Natural killer cell (primary cell): Measurements from ENCODE around the gene ATL2. TPM values are rescaled to one million over a fixed set of nuclear protein-coding genes. Genes with fewer than 3 reads are reported as not detected.

Experiments used
- ATAC-seq, 3 donors: fragments of 150-1000 bp in 2 of 3; fragments of 200-7000 bp in 1 of 3; cut with Tn5 transposase; 1 replicate in 1 of 3; 2 replicates in 2 of 3; pipeline ENCODE4 v1.10.0; 2021; ENCODE audit warnings: mild to moderate bottlenecking in 2 of 3, moderate library complexity in 2 of 3
- DNase-seq, 2 donors: peaks; one replicate each; pipeline versions ENCODE4 v3.0.0 to v3.0.0-alpha.2; 2013 to 2021; ENCODE audit warnings: mixed read lengths in 1 of 2
- H3K27ac ChIP-seq: one replicate; pipeline ENCODE4 v1.5.1; 2013; ENCODE audit warnings: mild to moderate bottlenecking, low read length
- H3K27me3 ChIP-seq: one replicate; pipeline ENCODE4 v1.6.1; 2013; ENCODE audit warnings: low read length; ENCODE audit not compliant: control insufficient read depth, insufficient read depth
- H3K36me3 ChIP-seq: one replicate; pipeline ENCODE4 v1.6.1; 2013; ENCODE audit warnings: low read length; ENCODE audit not compliant: control insufficient read depth, insufficient read depth
- H3K4me1 ChIP-seq: one replicate; pipeline ENCODE4 v1.6.1; 2013; ENCODE audit warnings: low read length; ENCODE audit not compliant: control insufficient read depth, insufficient read depth
- H3K4me3 ChIP-seq: one replicate; pipeline ENCODE4 v1.5.1; 2013; ENCODE audit warnings: low read length
- H3K9me3 ChIP-seq: one replicate; pipeline ENCODE4 v1.6.1; 2013; ENCODE audit warnings: low read length; ENCODE audit not compliant: control insufficient read depth, insufficient read depth
- H3K27ac Mint-ChIP-seq, 2 donors: one replicate each; pipeline ENCODE4 v1.8.0; 2022; ENCODE audit warnings: mild to moderate bottlenecking in 2 of 2, mixed read lengths in 2 of 2, moderate library complexity in 1 of 2
- H3K27me3 Mint-ChIP-seq, 2 donors: one replicate each; pipeline ENCODE4 v1.8.0; 2022; ENCODE audit warnings: low read depth in 2 of 2, mixed read lengths in 2 of 2
- H3K36me3 Mint-ChIP-seq: one replicate; pipeline ENCODE4 v1.8.0; 2022; ENCODE audit warnings: mixed read lengths
- H3K4me1 Mint-ChIP-seq, 2 donors: one replicate each; pipeline ENCODE4 v1.8.0; 2022; ENCODE audit warnings: mixed read lengths in 2 of 2
- H3K4me3 Mint-ChIP-seq: one replicate; pipeline ENCODE4 v1.8.0; 2022; ENCODE audit warnings: mild to moderate bottlenecking, moderate library complexity, mixed read lengths
- H3K9me3 Mint-ChIP-seq, 2 donors: one replicate each; pipeline ENCODE4 v1.8.0; 2022; ENCODE audit warnings: mixed read lengths in 2 of 2
- CTCF ChIP-seq: fragments of 200-600 bp; IDR thresholded peaks from one replicate; pipeline ENCODE4 v1.8.0; 2022; ENCODE audit warnings: antibody characterized with exemption
- WGBS: methylation state at CpG from one replicate; pipeline ENCODE4 v1.1.7; 2013; ENCODE audit warnings: missing lambda C conversion rate; ENCODE audit not compliant: insufficient coverage; 5-methylcytosine and 5-hydroxymethylcytosine counted together
- intact Hi-C: fragments of 100-400 bp; cut with micrococcal nuclease; formaldehyde crosslinking; loops from one replicate; pipeline ENCODE4 v1.14.2; 2022
- total RNA-seq, 4 donors: library from RNA; stranded (reverse); fragments of 120-200 nt in 1 of 4; gene quantifications; one replicate each; pipeline versions ENCODE4 v1.2.3 to v1.2.4, GENCODE V29; 2013 to 2022

ATL2 gene
- total RNA-seq, 3 donors from 2014 or later (not counting 1 experiment from before 2014, with no cell fraction given), result 48.3 to 51.8 (median 51.5) TPM

GRCh38 chr2:38394041-38394440 is 17.0 kb upstream of the ATL2 start:
- no peak overlapping the region for H3K27ac Mint-ChIP-seq

DNA sequence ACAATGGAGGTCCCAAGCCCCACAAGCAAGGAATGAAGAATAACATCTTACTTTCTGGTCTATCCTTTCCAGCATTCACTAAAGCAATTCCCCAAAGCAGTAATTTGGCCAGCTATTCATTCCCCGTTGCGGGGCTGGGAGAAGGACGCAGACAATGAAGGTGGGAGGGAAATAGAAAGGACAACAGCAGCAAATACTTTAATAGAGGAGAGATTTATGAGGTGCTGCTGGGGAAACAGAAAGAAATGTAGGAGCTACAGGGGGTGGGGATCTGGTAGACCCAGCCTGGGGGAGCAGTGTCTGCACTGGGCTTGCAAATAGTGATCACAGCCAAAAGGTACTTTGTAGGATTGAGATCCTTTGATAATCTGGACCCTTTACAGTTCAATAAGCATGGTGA is 13.9 kb upstream of the ATL2 start:
- H3K4me1 ChIP-seq, result peaks cover 11% of the 10 kb centered on the region
- H3K36me3 ChIP-seq, result no peaks in the 10 kb centered on the region
- Mint-ChIP-seq H3K27ac (no peak overlapping the region), H3K36me3 (no peaks in the 10 kb centered on the region), H3K27me3 (peaks cover 15 to 31% of the 10 kb centered on the region in 2 donors), H3K4me3 (no peak overlapping the region), H3K9me3 (no peaks in the 10 kb centered on the region), H3K4me1 (peaks cover 10 to 11% of the 10 kb centered on the region in 2 donors)
- DNase-seq (no peak), ATAC-seq (no peak)
- intact Hi-C loops, result no loop called here
- no peak for TF ChIP-seq CTCF
- WGBS, result 95% methylated on average over 3 of the region's 3 CpGs
- no peak overlapping the region for H3K4me3 ChIP-seq
- no peak overlapping the region for H3K27ac ChIP-seq
- H3K9me3 ChIP-seq, result no peaks in the 10 kb centered on the region
- H3K27me3 ChIP-seq, result no peaks in the 10 kb centered on the region

More at GRCh38 chr2:38394041-38394440, 17.0 kb upstream of the ATL2 start:
- TF ChIP-seq CTCF, result no peak
- Mint-ChIP-seq H3K36me3 (no peaks in the 10 kb centered on the region), H3K9me3 (no peaks in the 10 kb centered on the region), H3K4me3 (no peak overlapping the region), H3K27me3 (peaks cover 17 to 31% of the 10 kb centered on the region in 2 donors), H3K4me1 (peaks cover 1 to 7% of the 10 kb centered on the region in 2 donors)
- ATAC-seq (no peak), DNase-seq (no peak)
- Histone ChIP-seq H3K4me1 (peaks cover under 1% of the 10 kb centered on the region), H3K4me3 (no peak overlapping the region), H3K27ac (no peak overlapping the region), H3K27me3 (no peaks in the 10 kb centered on the region), H3K9me3 (no peaks in the 10 kb centered on the region), H3K36me3 (no peaks in the 10 kb centered on the region)
- 72% methylated on average over 2 of the region's 2 CpGs for WGBS
- intact Hi-C loops, result no loop called here

DNA sequence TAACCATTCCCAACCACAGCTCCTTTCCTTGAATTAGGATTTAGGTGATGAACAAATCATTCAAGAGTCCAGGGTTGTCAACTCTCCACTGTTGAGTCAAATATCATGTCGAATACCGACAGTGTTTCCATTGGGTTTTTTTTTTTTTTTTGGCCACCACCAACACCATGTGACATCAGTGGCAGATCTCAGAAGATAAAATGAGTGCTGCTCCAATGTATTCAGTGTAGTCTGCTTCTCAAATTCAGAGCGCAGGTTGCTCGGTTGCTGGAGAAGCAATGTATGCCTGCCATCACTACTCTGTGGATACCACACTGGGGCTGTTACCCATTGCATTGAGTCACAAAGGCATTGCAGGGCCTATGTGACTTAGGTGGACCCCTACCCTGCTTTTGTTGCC is 10.8 kb upstream of the ATL2 start:
- no peak overlapping the region for H3K4me3 Mint-ChIP-seq
- intact Hi-C loops, result no loop called here

More for the DNA sequence above, 10.8 kb upstream of the ATL2 start:
- H3K4me3 ChIP-seq, result no peak overlapping the region
- peaks cover 5 to 10% of the 10 kb centered on the region in 2 donors for H3K4me1 Mint-ChIP-seq
- H3K9me3 Mint-ChIP-seq, result no peaks in the 10 kb centered on the region
- H3K9me3 ChIP-seq, result no peaks in the 10 kb centered on the region
- no peaks in the 10 kb centered on the region for H3K36me3 ChIP-seq
- H3K36me3 Mint-ChIP-seq, result no peaks in the 10 kb centered on the region
- no peaks in the 10 kb centered on the region for H3K27me3 ChIP-seq
- no peak for TF ChIP-seq CTCF
- WGBS, result 59% methylated on average over 4 of the region's 4 CpGs
- H3K27ac ChIP-seq, result no peak overlapping the region
- H3K27me3 Mint-ChIP-seq, result peaks cover 11 to 16% of the 10 kb centered on the region in 2 donors
- DNase-seq (peak in 1 of 2 donors; percentile 45), ATAC-seq (no peak)
- H3K27ac Mint-ChIP-seq, result no peak overlapping the region
- H3K4me1 ChIP-seq, result peaks cover 11% of the 10 kb centered on the region
